Stimulated activated CD4-positive, alpha-beta T cell treated with anti-CD3 and anti-CD28 coated beads, Interleukin-1b, Interleukin-23, amount 100 ng/mL, for 4 hours (primary cell): ENCODE data around the gene SFMBT2.
"Not testable (repeated sequence)": the region's sequence is repeated elsewhere in the genome, so short reads cannot be mapped to it uniquely, and the experiment has no call there.

Source experiments
- DNase-seq, 2 donors: peaks; one replicate each; pipeline ENCODE4 v3.0.0-alpha.2; 2020; ENCODE audit warnings: low read depth in 2 of 2

SFMBT2 gene

DNA sequence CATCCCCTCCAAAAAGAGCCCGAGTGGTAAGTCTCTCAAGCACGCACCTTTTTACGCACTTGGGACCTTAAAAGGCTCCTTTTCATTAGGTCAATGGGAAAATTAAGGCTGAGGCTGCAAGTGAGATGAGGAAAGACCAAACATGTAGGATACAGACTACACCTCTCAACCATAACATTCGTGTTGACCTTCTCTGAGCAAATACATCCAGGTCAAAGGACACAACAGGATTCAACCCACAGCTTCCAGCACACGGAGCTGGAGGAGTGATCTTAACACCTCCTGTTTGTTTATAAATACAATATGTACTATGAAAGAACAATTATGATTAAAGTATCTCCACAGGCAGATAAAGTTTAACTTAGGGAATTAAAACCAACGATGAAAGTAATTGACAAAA is 9.7 kb downstream of the SFMBT2 start:
- DNase-seq, result no peak

DNA sequence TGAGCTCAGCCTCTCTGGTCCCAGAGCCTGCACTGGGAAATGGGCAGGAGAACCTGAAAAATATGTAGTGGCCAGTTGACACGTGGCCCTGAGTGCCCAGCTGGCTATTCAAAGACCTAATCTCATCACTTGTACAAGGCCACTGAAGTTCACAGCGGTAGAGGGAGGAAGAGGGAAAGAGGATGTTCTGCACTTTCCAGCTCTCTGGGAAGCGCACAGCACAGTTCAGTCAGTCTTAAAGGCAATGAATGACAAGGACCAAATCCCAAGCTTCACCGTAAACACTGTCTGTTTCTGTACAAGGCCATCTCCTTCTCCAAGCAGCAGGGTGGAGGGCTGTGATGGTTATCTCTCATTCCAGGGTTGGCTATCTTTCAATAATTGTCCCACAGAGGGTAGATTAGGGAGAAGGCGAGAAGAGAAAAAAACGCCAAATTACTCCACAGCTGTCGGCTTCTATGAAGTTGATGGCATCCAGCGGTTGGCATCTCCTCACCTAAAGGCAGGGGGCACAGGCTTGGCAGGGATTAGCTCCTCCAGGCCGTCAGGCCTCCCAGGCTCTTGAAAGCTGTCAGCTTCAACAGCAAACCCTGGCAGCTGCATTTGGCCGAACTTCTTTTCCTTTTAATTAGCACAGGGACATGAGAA is 10.6 kb downstream of the SFMBT2 start:
- no peak for DNase-seq

DNA sequence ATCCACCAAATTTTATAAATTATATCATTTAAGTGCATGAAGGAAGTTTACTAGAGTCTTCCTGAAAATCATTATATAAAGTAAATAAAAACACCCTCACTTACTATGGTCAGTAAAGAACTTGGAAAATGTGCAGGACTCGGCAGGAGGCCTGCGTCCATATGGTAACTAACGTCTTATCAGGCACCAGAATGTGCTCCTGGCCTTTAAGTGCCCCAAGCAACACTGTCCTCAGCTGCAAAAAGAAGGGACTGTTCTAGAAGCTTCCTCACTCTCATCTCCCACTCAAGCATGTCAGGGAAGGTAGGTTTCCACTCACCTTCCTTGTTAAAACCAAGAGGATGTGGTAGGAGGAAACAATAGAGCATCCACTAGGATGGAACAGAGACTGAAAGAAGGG is 11.3 kb downstream of the SFMBT2 start:
- DNase-seq, result no peak

DNA sequence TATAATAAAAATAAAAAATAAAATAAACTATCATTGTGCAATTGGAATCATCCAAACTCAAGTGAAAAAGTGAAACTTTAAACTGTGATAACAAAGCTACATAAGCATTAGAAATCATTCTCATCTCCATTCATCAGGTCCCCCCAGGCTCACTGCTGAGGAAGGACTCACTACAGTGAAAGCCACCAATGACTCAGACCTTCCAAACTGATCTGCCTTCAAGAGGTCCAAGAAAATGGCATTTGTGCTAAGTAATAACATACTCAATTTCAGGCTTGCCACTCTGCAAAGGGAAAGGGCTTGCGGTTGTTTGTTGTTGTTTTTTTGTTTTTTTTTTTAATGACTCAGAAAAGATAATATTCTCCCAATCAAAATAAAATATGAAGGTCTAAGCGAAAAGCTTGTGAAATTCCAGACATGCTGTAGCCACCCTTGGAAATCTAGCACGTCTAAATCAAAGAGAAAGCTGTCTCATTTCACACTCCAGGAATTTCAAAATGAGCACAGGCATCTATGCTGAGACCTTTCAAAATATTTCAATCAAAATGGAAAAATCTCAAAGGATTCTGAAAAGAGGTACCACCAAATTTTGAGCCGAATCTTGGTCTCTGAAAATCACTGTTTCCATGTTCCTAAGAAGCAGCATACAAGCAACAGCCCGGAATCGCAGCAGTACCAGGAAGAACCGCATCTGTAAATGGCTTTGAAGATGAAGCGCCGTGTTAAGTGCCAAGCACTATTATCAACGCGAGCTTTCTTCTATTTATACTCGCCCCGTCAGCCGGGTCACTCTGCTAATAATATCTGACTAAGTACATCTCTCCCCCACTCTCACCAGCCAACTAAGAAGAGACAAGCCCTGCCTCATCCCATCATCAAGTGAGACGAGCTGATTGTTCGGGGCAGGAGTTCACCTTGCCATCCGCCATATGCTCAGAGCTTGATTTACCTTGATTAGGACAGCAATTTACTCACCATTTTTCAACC is 13.5 kb downstream of the SFMBT2 start:
- DNase-seq, result no peak

DNA sequence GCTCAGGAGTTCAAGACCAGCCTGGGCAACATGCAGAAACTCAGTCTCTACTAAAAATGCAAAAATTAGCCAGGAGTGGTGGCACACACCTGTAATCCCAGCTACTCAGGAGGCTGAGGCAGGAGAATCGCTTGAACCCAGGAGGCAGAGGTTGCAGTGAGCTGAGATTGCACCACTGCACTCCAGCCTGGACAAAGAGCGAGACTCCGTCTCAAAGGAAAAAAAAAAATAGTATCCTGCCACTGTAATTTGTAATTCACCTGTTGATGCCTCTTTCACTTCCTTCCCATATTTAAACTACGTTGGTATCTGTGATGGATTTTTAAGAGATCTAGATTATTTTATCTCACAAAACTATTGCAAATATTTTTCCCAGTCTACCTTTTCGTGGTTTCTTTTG is 18.5 kb downstream of the SFMBT2 start:
- DNase-seq, result not testable (repeated sequence)

DNA sequence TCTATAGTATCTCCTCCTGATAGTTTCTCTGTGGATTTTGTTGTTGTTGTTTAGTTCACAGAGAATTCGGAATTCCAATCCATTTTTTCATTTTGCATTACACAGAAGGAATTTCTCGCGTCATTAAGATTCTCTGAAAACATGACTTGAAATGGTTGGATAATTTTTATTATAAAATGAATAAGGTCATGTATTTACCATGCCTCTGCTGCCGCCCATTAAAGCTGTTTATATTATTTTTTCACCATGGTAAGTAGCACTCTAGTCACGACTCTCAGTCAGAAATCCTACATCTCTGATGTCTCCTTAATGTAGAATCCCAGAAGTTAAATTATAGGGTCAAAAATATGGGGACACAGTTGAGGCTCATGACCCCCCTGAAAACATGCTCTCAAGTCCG is 19.1 kb downstream of the SFMBT2 start:
- no peak for DNase-seq

DNA sequence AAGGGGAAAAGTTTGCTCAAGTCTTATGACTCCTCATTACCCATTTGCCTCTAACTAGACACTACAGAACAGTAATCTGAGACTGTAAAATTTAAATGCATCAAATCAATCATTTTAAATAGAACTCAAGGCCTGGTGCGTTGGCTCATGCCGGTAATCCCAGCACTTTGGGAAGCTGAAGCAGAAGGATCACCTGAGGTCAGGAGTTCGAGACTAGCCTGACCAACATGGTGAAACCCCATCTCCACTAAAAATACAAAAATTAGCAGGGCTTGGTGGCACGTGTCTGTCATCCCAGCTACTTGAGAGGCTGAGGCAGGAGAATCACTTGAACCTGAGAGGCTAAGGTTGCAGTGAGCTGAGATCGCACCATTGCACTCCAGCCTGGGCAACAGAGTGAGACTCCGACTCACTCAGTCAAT is 20.1 kb downstream of the SFMBT2 start:
- DNase-seq, result not testable (repeated sequence)

DNA sequence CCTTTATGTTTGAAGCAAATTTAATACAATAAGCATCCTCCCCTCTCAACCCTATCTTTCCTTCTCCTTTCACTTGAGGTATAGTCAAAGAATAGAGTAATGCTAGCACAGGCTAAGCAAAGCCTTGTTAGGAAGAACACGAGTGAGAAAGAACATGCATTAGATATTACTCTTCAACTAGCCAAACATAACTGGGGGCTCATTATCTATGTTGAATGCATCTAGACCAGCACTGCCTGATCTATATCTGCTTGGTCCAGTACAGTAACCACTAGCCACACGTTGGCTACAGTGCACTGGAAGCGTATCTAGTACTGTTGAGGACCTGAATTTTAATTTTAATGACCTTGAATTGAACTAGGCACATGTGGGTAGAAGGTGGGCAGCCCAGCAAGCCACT is 21.0 kb downstream of the SFMBT2 start:
- DNase-seq, result no peak

DNA sequence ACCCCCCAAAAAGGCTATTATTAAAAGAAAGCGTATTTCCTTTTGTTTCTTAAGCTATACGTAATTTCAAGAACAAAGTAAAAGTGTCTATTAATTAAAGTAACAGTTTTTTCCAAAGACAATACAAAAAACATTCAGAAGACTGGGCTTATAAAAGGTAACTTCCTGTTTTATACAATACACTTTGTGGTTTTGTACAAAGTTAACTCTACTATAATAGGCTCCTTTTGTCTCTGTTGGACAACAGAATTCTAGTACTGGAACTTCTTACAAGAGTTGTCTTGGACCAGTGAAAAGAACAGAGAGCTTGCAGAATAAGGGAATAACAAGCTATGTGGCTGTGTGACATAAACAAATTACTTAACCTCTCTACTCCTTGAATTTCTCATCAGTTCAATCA is 21.5 kb downstream of the SFMBT2 start:
- no peak for DNase-seq

DNA sequence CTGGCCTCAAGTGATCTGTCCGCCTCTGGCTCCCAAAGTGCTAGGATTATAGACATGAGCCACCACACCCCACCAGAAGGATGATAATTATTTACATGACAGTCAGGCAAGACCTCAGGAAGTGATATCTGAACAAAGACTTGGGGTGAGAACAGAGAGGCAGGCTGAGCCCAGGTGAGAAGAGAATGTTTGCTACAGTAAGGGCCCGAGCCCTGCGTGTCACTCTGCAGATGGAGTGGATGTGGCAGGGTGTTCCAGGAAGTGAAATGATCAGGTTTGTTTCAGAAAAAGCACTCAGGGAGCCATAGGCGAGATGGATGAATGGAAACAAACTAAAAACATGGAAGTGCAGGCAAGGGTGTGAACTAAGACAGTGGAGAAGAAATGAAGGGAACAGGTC is 22.2 kb downstream of the SFMBT2 start:
- no peak for DNase-seq

DNA sequence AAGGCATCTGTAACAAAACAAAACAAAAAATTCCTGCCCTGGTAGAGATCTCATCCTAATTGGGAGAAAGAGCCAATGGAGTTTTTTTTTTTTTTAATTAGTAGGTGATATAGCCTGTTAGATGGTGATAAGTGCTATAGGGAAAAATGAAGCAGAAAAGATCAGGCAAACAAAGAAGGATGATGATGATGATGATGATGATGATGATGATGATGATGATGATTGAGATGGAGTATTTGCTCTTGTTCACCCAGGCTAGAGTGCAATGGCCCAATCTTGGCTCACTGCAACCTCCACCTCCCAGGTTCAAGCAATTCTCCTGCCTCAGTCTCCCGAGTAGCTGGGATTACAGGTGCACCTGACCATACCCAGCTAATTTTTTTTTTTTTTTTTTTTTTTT is 22.7 kb downstream of the SFMBT2 start:
- not testable (repeated sequence) for DNase-seq

DNA sequence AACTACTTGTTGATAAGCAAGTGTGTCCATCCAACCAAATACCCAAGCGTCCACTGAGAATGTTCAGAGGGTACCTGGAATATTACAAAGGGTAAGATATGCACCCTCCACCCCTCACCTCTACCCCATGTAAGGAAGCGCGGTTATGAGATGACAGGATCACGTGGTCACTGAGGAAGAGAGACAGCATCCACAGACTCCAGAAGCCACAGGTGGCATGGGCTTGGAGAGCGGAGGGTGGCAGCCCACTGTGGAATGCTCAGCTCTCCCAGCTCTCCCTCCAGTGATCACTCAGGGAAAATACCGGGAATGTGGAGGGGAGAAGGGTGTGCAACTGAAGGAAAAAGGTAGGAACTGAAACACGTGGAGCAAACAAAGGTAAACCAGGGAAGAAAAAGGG is 25.7 kb downstream of the SFMBT2 start:
- no peak for DNase-seq

DNA sequence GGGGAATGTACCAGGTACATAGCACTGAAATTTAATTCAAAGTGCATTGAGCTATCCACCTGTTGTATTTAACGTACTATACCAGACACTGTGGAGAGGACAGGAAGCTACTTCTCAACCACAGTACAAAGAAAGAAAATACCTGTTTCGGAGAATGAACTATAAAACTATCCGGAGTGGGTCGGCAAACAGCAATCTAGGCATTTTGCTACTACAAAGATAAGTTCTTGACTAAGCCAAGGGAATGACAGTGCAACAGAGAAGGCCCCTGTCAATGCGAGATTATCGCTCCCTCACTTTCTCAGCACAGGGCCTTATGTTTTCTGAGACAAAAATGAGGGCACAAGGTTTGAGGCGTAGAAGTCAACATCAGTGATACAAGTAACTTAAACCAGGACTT is 27.4 kb downstream of the SFMBT2 start:
- no peak for DNase-seq

DNA sequence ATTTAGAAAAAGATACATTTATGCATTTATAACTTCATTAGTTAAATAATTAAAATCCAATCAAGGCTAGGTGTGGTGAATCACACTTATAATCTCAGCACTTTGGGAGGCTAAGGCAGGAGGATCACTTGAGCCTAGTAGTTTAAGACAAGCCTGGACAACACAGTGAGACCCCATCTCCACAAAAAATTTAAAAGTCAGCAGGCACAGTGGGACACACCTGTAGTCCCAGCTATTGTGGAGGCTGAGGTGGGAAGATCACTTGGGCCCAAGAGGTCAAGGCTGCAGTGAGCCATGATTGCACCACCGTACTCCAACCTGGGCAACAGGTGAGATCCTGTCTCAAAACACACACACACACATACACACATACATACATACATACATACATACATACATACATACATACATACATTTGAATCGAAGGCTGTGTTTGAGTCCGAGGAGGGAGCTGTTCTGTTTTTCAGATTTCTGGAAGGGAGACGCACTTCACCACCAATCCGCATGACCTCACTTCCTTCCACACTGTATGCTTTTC is 30.1 kb downstream of the SFMBT2 start:
- DNase-seq, result no peak

DNA sequence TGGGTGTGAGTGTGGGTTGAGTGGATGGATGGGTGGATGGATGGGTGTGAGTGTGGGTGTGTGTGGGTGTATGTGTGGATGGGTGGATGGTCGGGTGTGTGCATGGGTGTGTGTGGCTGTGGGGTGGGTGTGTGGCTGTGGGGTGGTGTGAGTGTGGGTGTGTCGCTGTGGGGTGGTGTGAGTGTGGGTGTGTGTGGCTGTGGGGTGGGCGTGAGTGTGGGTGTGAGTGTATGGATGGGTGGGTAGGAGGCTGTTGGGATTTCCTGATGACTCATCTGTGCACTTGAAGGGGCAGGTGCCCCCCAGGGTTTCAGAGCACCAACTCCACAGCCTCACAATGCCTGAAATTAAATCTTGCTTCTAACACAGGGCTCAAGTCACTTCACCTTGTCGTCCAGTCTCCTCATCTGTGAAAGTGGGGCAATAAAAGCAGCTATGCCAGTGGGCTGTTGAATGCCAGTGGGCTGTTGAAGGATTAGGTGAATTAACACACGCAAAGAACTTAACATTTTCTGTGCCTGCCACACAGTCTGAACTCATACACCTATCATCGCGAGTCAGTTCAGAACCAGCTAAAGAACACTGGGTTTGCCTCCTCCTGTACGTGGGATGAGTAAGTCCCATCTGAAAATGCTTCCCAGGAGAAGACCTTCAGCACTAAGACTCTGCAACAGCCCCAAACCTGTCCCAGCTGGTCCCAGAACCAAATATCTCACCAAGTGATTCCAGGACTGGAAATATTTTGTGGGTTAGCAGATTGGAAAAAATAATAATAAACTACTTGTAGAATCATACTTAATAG is 32.0 kb downstream of the SFMBT2 start:
- peak in 1 of 2 donors; percentile 11 for DNase-seq

DNA sequence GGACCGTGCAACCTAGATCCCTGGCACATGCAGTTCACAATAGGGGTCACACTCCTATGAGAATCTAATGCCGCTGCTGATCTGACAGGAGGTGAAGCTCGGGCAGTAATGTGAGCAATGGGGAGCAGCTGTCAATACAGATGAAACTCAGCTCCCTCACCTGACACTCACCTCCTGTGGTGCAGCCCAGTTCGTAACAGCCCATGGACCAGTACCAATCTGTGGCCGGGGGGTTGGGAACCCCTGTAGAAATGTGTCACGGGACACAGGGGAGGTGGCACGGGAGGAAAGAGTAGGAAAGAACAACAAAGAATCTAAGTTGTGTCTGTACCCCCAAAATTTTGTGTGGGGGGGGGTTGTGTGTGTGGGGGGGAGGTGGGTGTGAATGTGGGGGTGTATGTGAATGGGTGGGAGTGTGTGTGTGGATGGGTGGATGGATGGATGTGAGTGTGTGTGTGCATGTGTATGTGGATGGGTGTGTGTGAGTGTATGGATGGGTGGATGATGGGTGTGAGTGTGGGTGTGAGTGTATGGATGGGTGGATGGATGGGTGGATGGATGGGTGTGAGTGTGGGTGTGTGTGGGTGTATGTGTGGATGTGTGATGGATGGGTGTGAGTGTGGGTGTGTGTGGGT is 33.1 kb downstream of the SFMBT2 start:
- no peak for DNase-seq

DNA sequence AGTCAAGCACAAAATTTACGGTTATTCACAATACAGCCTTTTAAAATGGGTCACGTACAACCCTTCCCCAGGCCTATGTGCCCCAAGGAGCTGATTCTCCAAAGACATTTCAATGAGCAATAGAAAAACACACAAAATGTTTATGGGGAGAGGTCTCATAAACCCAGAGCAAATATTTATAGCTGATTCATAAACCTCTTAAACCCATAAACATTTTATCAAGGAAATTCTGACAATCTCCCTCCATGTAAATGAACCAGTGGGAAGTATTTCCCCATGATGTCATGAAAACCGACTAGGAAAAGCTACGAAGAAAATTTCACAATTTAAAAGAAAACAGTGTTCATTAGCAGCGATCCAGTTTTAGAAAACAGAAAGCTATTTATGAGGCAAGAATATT is 36.0 kb downstream of the SFMBT2 start:
- no peak for DNase-seq

DNA sequence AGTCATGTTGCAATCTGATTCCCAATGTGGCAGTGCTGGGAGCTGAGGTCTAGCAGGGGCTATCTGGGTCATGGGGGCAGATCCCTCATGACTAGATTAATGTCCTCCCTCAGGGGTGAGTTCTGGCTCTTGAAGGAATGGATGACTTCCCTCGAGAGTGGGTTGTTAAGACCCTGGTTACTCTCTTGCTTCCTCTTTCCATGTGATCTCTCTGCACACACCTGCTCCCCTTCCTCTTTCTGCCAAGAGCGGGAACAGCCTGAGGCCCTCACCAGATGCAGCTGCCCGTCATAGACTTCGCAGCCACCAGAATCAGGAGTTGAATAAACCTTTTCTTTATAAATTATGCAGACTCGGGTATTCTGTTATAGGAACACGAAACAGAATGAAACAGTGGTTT is 37.8 kb downstream of the SFMBT2 start:
- no peak for DNase-seq

DNA sequence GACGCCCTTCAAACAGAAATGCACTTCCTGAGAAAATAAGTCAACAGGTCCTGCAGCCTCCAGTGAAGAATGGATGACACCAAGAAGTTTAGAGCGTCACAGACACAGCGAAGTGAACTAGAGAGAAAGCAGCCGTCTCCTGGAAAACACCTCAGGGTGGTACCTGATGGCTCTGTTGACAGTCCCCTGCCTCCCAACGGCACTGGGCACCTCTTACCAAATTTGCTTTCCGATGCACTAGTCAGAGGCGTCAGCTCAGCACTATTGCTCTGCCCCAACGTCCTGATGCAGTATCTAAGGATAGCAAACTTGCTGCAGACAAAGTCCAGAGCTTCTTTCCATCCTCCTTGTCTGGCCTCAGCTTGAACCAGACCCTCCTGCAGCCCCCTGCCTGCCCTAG is 38.3 kb downstream of the SFMBT2 start:
- no peak for DNase-seq

DNA sequence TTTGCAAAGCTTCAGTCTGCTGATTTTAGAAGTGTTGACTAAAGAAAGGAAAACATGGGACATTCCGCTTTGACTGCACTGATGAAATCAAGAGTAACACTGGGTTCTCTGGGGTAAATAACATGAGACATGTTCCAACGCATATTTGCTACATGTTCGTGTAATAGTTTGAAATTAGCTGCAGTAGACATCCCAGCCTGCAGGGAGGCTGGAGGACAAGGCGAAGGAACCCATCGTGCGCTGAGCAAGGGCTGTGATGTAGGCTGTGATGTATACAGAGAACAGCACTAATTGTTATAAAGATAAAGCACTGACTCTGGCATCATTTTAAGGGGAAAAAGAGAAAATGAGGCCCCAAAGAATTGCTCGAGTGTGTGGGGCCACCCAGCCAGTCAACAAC is 40.3 kb downstream of the SFMBT2 start:
- no peak for DNase-seq

DNA sequence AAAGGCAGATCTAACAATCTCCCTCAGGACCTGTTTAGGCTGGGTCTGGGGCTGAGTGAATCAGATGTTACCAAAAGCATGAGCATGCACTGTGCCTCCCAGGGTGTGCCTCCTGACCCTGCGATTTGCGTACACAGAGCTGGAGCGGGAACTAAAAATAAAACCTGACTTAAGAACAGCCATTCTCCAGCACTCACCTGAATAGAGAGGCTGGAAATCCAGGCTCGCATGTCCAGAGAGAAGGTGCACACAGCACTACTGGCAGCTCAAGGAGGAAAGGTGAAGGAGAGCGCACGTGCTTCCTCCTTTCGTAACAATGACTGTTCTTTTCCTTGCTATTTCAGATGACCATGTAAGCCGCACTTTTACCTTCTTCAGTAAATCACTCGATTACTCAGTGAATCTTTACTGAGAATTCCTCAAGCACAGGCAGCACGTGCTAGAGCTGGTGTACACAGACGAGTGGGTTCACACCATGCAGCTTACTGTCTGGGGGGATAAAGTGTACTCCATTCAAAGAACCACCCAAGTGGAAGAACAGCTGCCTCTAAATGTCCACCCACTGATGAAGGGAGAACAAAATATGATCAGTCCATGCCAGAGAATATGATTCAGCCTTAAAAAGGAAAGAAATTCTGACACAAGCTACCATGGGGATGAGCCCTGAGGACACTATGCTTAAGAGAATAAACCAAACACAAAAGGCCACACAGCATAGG is 45.6 kb downstream of the SFMBT2 start:
- DNase-seq, result no peak
